Common myeloid progenitor, CD34-positive (primary cell): ENCODE measurements around the gene CLN6.
"Not testable (repeated sequence)": the region's sequence is repeated elsewhere in the genome, so short reads cannot be mapped to it uniquely, and the experiment has no call there.

Experiments
- CTCF ChIA-PET: fragments of 350-600 bp; sonication (Branson Sonifier 250); formaldehyde crosslinking; loops from one replicate; lab custom pipeline; 2021; ENCODE audit warnings: antibody characterized with exemption; lab: Charles Lee
- POLR2A ChIA-PET: fragments of 350-600 bp; sonication (Branson Sonifier 250); formaldehyde crosslinking; loops from one replicate; lab custom pipeline; 2021; ENCODE audit warnings: antibody characterized with exemption; lab: Charles Lee
- DNase-seq, 3 donors: peaks; one replicate each; pipeline versions ENCODE4 v3.0.0 to v3.0.0-alpha.2; 2013
- H3K27ac ChIP-seq, 2 experiments: 1 replicate in 1 of 2; 2 replicates in 1 of 2; pipeline ENCODE4 v1.7.0; 2013; ENCODE audit warnings: inconsistent platforms in 2 of 2, low read length in 2 of 2, mild to moderate bottlenecking in 2 of 2, low read depth in 1 of 2, moderate library complexity in 1 of 2; ENCODE audit not compliant: severe bottlenecking in 2 of 2, insufficient read depth in 1 of 2, poor library complexity in 1 of 2
- H3K27me3 ChIP-seq, 5 experiments: replicated peaks in 2 of 5; 1 replicate in 3 of 5; 2 replicates in 2 of 5; pipeline versions ENCODE4 v1.6.1 to v1.7.0; 2013; ENCODE audit warnings: low read length in 4 of 5, mild to moderate bottlenecking in 2 of 5, moderate library complexity in 2 of 5, inconsistent platforms in 1 of 5; ENCODE audit not compliant: insufficient read depth in 5 of 5, control insufficient read depth in 4 of 5
- H3K36me3 ChIP-seq, 4 experiments: 1 replicate in 2 of 4; 2 replicates in 2 of 4; pipeline versions ENCODE4 v1.6.1 to v1.7.0; 2013; ENCODE audit warnings: low read length in 3 of 4, control low read depth in 1 of 4, mild to moderate bottlenecking in 1 of 4; ENCODE audit not compliant: control insufficient read depth in 4 of 4, insufficient read depth in 4 of 4
- H3K4me1 ChIP-seq, 4 experiments: 1 replicate in 3 of 4; 2 replicates in 1 of 4; pipeline versions ENCODE4 v1.6.1 to v1.7.1; 2013; ENCODE audit warnings: low read length in 3 of 4, mild to moderate bottlenecking in 3 of 4, control low read depth in 1 of 4, inconsistent platforms in 1 of 4, moderate library complexity in 1 of 4; ENCODE audit not compliant: control insufficient read depth in 4 of 4, insufficient read depth in 4 of 4; ENCODE audit errors: control extremely low read depth in 1 of 4
- H3K4me3 ChIP-seq, 7 experiments: 1 replicate in 4 of 7; 2 replicates in 3 of 7; pipeline versions ENCODE4 v1.5.1 to v1.7.0; 2013; ENCODE audit warnings: mild to moderate bottlenecking in 7 of 7, low read length in 6 of 7, moderate library complexity in 6 of 7, inconsistent platforms in 2 of 7, low read depth in 2 of 7, control low read depth in 1 of 7; ENCODE audit not compliant: insufficient read depth in 4 of 7, control insufficient read depth in 1 of 7; ENCODE audit errors: extremely low read depth in 1 of 7
- H3K9me3 ChIP-seq, 5 experiments: 1 replicate in 4 of 5; 2 replicates in 1 of 5; pipeline versions ENCODE4 v1.6.1 to v1.7.1; 2013; ENCODE audit warnings: low read length in 4 of 5, mild to moderate bottlenecking in 2 of 5, inconsistent platforms in 1 of 5, low read depth in 1 of 5, moderate library complexity in 1 of 5; ENCODE audit not compliant: control insufficient read depth in 4 of 5, insufficient read depth in 2 of 5; ENCODE audit errors: control extremely low read depth in 1 of 5
- WGBS: methylation state at CpG from one replicate; pipeline ENCODE4 v1.1.5; 2013; ENCODE audit not compliant: insufficient coverage; 5-methylcytosine and 5-hydroxymethylcytosine counted together

The CLN6 gene

GRCh38 chr15:68218847-68219798, 10.4 kb downstream of the CLN6 start:
- POLR2A ChIA-PET, result no interaction called here
- DNase-seq, result no peak
- 96% methylated on average over 9 of the region's 9 CpGs for WGBS
- no peaks in the 10 kb centered on the region for H3K9me3 ChIP-seq
- peaks cover 0 to 8% (median 0%) of the 10 kb centered on the region in 4 experiments for H3K4me1 ChIP-seq
- no peaks in the 10 kb centered on the region for H3K27me3 ChIP-seq
- H3K4me3 ChIP-seq, result no peak overlapping the region
- CTCF ChIA-PET, result interaction anchor here (1.1 to 1.9 kb wide), 4 partner anchors 8 to 23 kb away, joined by 4 to 5 read pairs (median 4); no protein-coding TSS in a partner anchor
- peaks cover 7 to 61% (median 15%) of the 10 kb centered on the region in 4 experiments for H3K36me3 ChIP-seq
- H3K27ac ChIP-seq, result no peak overlapping the region

DNA sequence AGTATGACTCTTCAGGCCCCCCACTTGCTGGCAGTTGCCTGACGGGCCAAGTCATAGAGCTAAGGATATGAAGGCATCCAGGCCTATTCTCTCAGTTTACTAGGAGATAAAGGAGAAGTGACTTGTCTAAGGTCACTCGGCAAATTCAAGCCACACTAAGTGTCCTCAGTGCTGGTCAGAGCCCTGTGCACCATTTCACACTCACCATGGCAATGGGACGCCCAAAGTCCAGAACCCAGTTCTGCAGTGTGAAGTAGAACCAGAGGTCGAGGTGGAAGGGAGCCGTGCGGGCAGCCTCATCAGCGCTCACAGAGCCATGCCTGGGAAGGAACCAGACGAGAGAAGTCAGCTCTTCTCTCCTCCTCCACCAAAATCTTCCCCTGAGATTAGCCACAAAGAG, 11.2 kb downstream of the CLN6 start:
- H3K27ac ChIP-seq, result no peak overlapping the region
- H3K9me3 ChIP-seq, result no peaks in the 10 kb centered on the region
- H3K4me1 ChIP-seq, result peaks cover 0 to under 1% (median 0%) of the 10 kb centered on the region in 4 experiments
- DNase-seq, result no peak
- H3K36me3 ChIP-seq, result peaks cover 10 to 64% (median 15%) of the 10 kb centered on the region in 4 experiments
- WGBS, result 94% methylated on average over 7 of the region's 8 CpGs
- H3K27me3 ChIP-seq, result no peaks in the 10 kb centered on the region
- ChIA-PET CTCF (interaction anchor here (1.1 to 1.3 kb wide), 2 partner anchors 20 to 22 kb away, joined by 4 read pairs; no protein-coding TSS in a partner anchor), POLR2A (no interaction called here)
- H3K4me3 ChIP-seq, result no peak overlapping the region

GRCh38 chr15:68217341-68217740, 12.2 kb downstream of the CLN6 start:
- DNase-seq, result no peak
- ChIA-PET CTCF (interaction anchor here (0.7 kb wide), 1 partner anchor 17 kb away, joined by 3 read pairs; no protein-coding TSS in a partner anchor), POLR2A (no interaction called here)
- H3K4me3 ChIP-seq, result no peak overlapping the region
- 92% methylated on average over 4 of the region's 4 CpGs for WGBS
- H3K36me3 ChIP-seq, result peaks cover 10 to 60% (median 14%) of the 10 kb centered on the region in 4 experiments
- H3K27me3 ChIP-seq, result no peaks in the 10 kb centered on the region
- no peaks in the 10 kb centered on the region for H3K4me1 ChIP-seq
- no peaks in the 10 kb centered on the region for H3K9me3 ChIP-seq
- H3K27ac ChIP-seq, result no peak overlapping the region

- WGBS, result 80% methylated on average over 1 of the region's 6 CpGs
Observed at GRCh38 chr15:68214838-68215254, 14.7 kb downstream of the CLN6 start.

GRCh38 chr15:68213991-68214837, 15.3 kb downstream of the CLN6 start:
- no peak for DNase-seq
- POLR2A ChIA-PET, result no interaction called here
- Histone ChIP-seq H3K4me1 (peaks cover 0 to 18% (median 17%) of the 10 kb centered on the region in 4 experiments), H3K36me3 (peaks cover 10 to 75% (median 17%) of the 10 kb centered on the region in 4 experiments), H3K27ac (no peak overlapping the region), H3K27me3 (no peaks in the 10 kb centered on the region), H3K9me3 (no peaks in the 10 kb centered on the region), H3K4me3 (no peak overlapping the region)
- WGBS, result 98% methylated on average over 14 of the region's 17 CpGs
- CTCF ChIA-PET, result interaction anchor here (0.9 to 1.7 kb wide), 2 partner anchors 19 to 39 kb away, joined by 4 to 5 read pairs; no protein-coding TSS in a partner anchor

More at GRCh38 chr15:68214838-68215254, 14.7 kb downstream of the CLN6 start:
- no peaks in the 10 kb centered on the region for H3K27me3 ChIP-seq
- CTCF ChIA-PET, result interaction anchor here (0.9 to 1.7 kb wide), 2 partner anchors 20 to 38 kb away, joined by 4 to 5 read pairs; no protein-coding TSS in a partner anchor
- H3K4me3 ChIP-seq, result no peak overlapping the region
- peaks cover 10 to 75% (median 17%) of the 10 kb centered on the region in 4 experiments for H3K36me3 ChIP-seq
- H3K27ac ChIP-seq, result no peak overlapping the region
- H3K4me1 ChIP-seq, result peaks cover 0 to 12% (median 10%) of the 10 kb centered on the region in 4 experiments
- DNase-seq, result no peak
- POLR2A ChIA-PET, result no interaction called here
- no peaks in the 10 kb centered on the region for H3K9me3 ChIP-seq

GRCh38 chr15:68213491-68213845, 16.1 kb downstream of the CLN6 start:
- peaks cover 0 to 25% (median 24%) of the 10 kb centered on the region in 4 experiments for H3K4me1 ChIP-seq
- H3K4me3 ChIP-seq, DNase-seq, H3K27me3 ChIP-seq, H3K9me3 ChIP-seq, POLR2A ChIA-PET, H3K27ac ChIP-seq: not testable (repeated sequence)
- WGBS, result 98% methylated on average over 6 of the region's 6 CpGs
- CTCF ChIA-PET, result interaction anchor here (1.7 kb wide), 1 partner anchor 18 kb away, joined by 5 read pairs; no protein-coding TSS in a partner anchor
- peaks cover 7 to 73% (median 14%) of the 10 kb centered on the region in 4 experiments for H3K36me3 ChIP-seq
